Measurements from ENCODE around the gene ALDH3B1. TPM values are rescaled to one million over a fixed set of nuclear protein-coding genes. Genes with fewer than 3 reads are reported as not detected.

Gene ALDH3B1
- total and polyA plus RNA-seq, 8 donors: 12.1 to 87.1 (median 16.1) TPM

GRCh38 chr11:68040957-68041591 lies 30.9 kb downstream of the ALDH3B1 start:
- intact Hi-C loops (cut with DNase I): no loop called here
- ATAC-seq (no peak), DNase-seq (peak in 1 of 4 donors; percentile 73)
- Histone ChIP-seq H3K4me3 (peak overlapping the region; percentile 74 to 78), H3K27ac (peak overlapping the region; percentile 90 to 98), H3K9me3 (no peaks in the 10 kb centered on the region), H3K36me3 (peaks cover 0 to 55% of the 10 kb centered on the region in 2 donors), H3K27me3 (no peaks in the 10 kb centered on the region), H3K4me1 (peaks cover 20 to 58% of the 10 kb centered on the region in 2 donors)
- TF ChIP-seq, protein P1, sequence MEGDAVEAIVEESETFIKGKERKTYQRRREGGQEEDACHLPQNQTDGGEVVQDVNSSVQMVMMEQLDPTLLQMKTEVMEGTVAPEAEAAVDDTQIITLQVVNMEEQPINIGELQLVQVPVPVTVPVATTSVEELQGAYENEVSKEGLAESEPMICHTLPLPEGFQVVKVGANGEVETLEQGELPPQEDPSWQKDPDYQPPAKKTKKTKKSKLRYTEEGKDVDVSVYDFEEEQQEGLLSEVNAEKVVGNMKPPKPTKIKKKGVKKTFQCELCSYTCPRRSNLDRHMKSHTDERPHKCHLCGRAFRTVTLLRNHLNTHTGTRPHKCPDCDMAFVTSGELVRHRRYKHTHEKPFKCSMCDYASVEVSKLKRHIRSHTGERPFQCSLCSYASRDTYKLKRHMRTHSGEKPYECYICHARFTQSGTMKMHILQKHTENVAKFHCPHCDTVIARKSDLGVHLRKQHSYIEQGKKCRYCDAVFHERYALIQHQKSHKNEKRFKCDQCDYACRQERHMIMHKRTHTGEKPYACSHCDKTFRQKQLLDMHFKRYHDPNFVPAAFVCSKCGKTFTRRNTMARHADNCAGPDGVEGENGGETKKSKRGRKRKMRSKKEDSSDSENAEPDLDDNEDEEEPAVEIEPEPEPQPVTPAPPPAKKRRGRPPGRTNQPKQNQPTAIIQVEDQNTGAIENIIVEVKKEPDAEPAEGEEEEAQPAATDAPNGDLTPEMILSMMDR (IDR thresholded peaks at IDR 0.05): no peak

DNA sequence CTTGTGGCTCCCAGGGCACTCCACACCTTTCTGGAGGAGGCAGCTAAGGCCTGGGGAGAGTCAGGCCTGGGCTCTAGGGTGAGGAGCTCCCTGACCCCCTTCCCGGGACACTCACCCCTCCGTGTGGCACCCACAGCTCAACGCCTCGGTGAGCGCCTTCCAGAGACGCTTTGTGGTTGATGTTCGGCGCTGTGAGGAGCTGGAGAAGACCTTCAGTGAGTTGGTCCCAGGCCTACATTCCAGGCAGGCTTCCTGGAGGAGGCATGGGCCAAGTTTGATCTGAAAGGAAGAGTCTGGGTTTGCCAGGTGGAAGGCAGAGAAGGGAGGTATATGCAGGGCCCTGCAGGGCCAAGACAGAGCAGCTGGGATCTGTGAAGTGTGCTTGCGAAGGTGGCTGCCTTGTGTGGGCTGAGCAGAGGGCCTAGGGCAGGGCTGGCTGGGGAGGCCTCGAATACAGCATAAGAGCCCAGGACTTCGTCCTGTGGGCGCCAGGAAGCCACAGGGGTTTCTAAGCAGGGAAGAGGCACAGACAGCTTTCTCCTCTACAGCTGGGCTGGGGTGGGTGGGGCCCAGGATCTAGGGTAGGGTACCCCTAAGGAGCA lies 31.6 kb downstream of the ALDH3B1 start:
- TF ChIP-seq, protein P1 (IDR thresholded peaks at IDR 0.05): no peak
- peaks cover 20 to 51% of the 10 kb centered on the region in 2 donors for H3K4me1 ChIP-seq

DNA sequence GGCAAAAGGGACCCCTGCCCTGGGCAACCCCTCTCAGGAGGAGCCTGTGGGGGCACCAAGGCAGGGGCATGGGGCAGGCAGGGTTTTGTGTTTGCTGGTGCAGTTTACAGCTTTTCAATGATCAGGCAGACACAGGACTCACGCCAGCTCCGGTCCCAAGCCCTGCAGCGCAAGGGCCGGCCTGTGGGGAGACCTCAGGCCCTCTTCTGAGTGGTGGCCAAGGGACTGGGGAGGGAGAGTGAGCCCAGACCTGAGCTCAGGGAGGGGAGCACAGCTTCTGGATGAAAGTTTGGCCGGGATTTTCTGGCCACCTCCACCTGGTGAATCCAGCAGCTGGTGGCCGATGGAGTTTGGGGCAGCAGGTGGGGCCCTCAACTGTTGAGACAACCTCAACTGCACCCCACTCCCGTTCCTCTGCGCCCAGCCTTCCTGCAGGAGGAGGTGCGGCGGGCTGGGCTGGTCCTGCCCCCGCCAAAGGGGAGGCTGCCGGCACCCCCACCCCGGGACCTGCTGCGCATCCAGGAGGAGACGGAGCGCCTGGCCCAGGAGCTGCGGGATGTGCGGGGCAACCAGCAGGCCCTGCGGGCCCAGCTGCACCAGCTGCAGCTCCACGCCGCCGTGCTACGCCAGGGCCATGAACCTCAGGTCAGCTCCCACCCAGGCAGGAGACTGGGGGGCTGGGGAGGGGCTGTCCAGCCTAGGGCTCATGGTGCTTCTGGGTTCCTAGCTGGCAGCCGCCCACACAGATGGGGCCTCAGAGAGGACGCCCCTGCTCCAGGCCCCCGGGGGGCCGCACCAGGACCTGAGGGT lies 32.3 kb downstream of the ALDH3B1 start:
- H3K4me1 ChIP-seq: peaks cover 18 to 44% of the 10 kb centered on the region in 2 donors
- TF ChIP-seq, protein P1 (IDR thresholded peaks at IDR 0.05): no peak
- no peak overlapping the region for H3K4me3 ChIP-seq
- no peaks in the 10 kb centered on the region for H3K27me3 ChIP-seq
- peaks cover 0 to 65% of the 10 kb centered on the region in 2 donors for H3K36me3 ChIP-seq
- H3K9me3 ChIP-seq: no peaks in the 10 kb centered on the region
- intact Hi-C loops (cut with DNase I): no loop called here
- ATAC-seq (no peak), DNase-seq (no peak)
- peak overlapping the region in 1 of 2 donors; percentile 98 for H3K27ac ChIP-seq

More for the DNA sequence above, 31.6 kb downstream of the ALDH3B1 start:
- Histone ChIP-seq H3K9me3 (no peaks in the 10 kb centered on the region), H3K27ac (peak overlapping the region in 1 of 2 donors; percentile 98), H3K27me3 (no peaks in the 10 kb centered on the region), H3K36me3 (peaks cover 0 to 58% of the 10 kb centered on the region in 2 donors), H3K4me3 (peak overlapping the region in 1 of 2 donors; percentile 78)
- DNase-seq (no peak), ATAC-seq (no peak)
- intact Hi-C loops (cut with DNase I): no loop called here

DNA sequence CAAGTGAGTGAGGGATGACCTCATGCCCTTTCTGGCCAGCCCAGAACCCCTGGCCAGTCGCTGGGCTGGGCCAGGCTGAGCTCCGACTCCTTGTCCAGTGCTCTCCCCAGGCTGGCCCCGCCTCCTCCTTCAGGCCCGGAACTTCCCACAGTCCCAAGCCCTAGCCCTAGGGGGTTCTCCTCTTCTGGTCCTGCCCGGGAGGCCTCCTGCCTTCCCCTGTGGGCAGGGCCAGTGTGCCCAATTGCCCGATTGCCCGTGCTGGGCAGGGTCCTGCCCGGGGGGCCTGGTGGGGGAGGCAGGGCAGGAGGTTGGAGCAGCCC lies 32.9 kb downstream of the ALDH3B1 start:
- Histone ChIP-seq H3K36me3 (peaks cover 0 to 71% of the 10 kb centered on the region in 2 donors), H3K27me3 (no peaks in the 10 kb centered on the region), H3K27ac (no peak overlapping the region), H3K4me1 (peaks cover 12 to 39% of the 10 kb centered on the region in 2 donors), H3K9me3 (no peaks in the 10 kb centered on the region), H3K4me3 (no peak overlapping the region)
- DNase-seq (no peak), ATAC-seq (no peak)
- TF ChIP-seq, protein P1 (IDR thresholded peaks at IDR 0.05): no peak
- intact Hi-C loops (cut with DNase I): no loop called here
